HG02642 (cell line): ENCODE measurements around the gene EXD3.
"Not testable (repeated sequence)": the region's sequence is repeated elsewhere in the genome, so short reads cannot be mapped to it uniquely, and the experiment has no call there.

ENCODE experiments used
- ATAC-seq: cut with Tn5 transposase; IDR thresholded peaks from one replicate; pipeline ENCODE4 v1.9.1; 2021; ENCODE audit warnings: mild to moderate bottlenecking; ENCODE audit not compliant: unreplicated experiment, poor library complexity

The EXD3 gene

DNA sequence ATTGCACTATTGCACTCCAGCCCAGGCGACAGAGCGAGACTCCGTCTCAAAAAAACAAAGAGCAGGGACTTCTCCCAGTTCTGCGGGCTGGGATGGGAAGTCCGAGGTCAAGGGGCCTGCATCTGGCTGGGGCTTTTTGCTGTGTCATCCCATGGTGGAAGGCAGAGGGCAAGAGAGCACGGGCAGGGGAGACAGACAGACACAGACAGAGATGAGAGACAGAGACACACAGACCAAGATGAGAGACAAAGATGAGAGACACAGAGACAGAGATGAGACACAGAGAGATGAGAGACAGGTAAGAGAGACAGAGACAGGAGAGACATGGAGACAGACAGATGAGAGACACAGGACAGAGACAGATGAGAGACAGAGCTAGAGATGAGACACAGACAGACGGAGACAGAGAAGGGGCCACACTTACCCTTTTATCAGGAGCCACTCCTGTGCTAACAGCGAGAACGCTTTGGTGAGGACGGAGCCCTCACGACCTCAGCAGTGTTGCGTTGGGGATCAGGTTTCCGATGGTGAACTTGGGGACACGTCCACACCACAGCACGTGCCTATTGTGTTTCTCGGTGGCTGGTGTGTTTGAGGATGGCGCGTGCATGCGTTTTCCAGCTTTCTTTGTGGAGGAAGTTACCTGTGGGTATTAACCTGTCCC is 154.3 kb downstream of the EXD3 start:
- no peak for ATAC-seq

DNA sequence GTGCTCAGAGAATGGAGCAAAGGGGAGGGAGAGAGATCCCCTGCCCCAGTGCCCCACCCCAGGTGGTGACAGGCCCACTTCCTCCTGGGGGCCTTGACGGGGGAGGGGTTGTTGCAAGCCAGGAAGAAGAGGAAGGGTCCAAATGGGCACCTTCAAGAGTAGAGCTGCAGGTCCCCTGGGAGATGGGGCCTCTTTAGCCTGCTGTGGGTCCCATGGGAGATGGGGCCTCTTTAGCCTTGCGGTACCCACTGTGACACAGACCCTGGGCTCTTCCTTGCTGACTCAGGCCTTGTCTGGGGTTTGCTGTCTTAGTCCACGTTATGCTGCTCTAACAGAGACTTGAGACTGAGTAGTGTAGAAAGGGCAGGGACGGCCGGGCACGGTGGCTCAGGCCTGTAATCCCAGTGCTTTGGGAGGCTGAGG is 155.0 kb downstream of the EXD3 start:
- no peak for ATAC-seq

DNA sequence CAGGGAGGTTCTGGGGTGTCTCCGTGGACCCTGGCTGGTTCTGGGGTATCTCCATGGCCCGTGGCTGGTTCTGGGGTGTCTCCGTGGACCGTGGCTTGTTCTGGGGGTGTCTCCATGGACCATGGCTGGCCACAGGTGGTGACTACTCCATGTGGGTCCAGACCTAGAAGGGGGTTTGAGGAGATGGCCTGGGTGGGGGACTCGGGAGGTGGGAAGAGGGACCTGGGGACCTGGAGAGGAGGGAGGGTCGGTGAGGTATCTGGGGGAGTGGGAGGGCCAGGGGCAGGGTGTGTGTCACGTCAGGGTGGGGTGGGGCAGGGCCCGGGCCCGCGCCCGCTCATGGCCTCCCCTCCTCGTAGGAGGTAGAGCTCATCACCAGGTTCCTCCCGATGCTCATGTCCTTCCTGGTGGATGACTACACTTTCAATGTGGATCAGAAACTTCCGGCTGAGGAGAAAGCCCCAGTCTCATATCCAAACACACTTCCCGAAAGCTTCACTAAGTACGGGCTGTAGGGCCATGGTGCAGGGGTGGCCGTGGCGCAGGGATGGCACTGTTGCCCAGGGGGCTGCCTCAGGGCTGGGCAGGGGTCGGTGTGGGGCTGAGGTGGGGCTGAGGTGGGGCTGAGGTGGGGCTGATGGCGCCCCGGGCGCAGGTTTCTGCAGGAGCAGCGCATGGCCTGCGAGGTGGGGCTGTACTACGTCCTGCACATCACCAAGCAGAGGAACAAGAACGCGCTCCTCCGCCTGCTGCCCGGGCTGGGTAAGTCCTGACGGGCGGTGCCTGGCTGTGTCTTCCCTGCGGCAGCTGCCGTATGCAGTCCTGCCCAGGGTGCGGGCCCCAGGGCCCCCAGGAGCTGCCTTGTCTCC is 156.1 kb downstream of the EXD3 start:
- no peak for ATAC-seq

DNA sequence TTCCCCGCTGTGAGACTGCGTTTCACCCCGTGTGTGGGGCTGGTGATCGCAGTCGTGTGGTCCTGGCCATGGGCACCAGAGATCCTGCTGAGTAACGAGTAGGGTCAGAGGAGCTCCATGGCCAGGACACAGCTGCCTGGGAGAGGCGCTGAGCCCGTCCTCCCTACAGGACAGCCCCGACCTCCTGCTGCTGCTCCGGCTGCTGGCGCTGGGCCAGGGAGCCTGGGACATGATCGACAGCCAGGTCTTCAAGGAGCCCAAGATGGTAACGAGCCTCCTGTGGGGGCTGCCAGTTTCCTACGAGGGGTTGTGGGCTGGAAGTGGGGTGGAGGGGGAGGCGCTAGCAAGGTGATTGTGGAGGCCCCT is 156.8 kb downstream of the EXD3 start:
- ATAC-seq, result no peak

DNA sequence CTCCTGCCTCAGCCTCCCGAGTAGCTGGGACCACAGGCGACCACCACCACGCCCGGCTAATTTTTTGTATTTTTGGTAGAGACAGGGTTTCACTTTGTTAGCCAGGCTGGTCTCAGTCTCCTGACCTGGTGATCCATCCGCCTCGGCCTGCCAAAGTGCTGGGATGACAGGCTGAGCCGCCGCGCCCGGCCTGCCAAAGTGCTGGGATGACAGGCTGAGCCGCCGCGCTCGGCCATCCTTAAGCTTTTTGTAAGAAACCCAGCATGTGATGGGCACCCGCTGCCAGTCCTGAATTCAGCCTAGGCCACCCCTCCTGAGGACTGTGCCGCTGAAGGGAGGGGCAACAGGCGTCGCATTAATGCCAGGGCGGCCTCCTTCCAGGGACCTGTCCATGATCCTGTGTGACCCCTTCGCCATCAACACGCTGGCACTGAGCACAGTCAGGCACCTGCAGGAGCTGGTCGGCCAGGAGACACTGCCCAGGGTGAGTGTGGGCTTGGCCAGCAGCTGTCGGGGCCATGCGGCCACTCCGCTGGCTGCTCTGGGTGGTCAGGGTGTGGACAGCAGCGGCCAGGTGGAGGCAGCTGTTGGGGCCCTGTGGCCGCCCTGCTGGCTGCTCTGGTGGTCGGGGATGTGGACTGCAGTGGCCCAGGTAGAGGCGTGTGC is 157.3 kb downstream of the EXD3 start:
- ATAC-seq, result no peak

DNA sequence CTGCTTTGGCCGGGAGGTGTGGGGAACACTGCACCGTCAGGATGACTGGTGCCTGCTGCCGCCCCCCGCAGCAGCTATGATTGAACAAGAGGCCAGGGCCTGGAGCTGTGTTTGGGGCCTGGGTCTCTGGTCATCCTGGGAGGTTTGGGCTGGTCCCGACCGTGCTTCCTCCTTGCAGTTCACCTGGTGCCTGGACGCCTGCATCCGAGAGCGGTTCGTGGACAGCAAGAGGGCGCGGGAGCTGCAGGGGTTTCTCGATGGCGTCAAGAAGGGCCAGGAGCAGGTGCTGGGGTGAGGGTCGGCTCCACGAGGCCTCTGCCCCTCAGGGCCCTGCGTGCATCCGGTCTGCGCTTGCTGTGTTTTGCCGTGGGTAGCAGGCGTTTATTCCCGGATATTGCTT is 158.9 kb downstream of the EXD3 start:
- ATAC-seq, result no peak

DNA sequence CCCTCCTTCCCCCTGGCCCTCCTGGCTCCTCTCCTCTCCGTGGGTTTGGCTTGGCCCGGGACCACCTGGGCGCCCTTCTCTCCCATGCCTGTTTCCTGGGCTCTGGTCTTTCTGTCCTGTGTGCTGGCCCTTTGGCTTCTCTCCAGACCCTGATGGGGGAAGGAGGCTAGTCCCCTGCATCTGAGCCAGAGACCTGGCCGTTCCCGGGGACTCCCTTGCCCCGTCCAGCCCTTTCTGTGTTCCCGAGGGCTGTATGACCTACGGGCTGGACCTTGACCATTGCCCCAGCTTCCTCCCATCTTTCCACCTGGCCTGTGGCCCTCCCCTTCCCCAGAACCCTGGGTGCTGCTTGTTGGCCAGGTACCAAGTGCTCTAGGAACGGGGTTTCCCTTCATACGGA is 159.5 kb downstream of the EXD3 start:
- no peak for ATAC-seq

DNA sequence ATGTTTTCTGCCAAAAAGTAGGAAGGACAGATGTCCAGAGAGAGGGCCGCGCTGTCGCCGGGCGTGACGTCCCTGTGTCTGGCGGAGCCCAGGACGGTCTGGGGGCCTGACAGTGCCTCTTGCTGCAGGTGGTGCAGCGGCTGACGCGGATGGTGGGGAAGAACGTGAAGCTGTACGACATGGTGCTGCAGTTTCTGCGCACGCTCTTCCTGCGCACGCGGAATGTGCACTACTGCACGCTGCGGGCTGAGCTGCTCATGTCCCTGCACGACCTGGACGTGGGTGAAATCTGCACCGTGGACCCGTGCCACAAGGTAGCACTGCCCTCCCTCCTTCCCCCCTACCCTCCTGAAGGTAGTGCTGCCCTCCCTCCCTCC is 160.1 kb downstream of the EXD3 start:
- ATAC-seq, result no peak

DNA sequence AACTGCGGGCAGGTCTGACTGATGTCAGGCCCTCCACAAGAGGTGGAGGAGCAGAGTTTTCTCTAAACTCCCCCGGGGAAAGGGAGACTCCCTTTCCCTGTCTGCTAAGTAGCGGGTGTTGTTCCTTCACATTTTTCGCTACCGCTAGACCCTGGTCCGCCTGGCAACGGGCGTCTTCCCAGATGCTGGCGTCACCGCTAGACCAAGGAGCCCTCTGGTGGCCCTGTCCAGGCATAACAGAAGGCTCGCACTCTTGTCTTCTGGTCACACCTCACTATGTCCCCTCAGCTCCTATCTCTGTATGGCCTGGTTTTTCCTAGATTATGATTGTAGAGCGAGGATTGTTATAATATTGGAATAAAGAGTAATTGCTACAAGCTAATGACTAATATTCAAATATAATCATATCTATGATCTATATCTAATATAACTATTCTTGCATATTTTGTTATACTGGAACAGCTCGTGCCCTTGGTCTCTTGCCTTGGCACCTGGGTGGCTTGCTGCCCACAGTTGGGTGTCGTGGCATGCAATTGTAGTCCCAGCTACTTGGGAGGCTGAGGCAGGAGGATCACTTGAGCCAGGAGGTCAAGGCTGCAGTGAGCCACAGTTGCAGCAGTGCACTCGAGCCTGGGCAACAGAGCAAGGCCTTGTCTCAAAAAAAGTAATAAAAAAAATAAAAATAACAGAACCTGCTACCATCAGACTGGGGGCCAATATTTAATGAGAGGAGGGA is 160.6 kb downstream of the EXD3 start:
- ATAC-seq, result not testable (repeated sequence)
